C1 segment of cervical spinal cord (tissue), 14 donors: ENCODE measurements around the gene P4HB.

ENCODE experiments used
- DNase-seq, 14 donors: peaks; one replicate each; lab custom pipeline; 2025; lab: John Stamatoyannopoulos, UW

Gene P4HB

DNA sequence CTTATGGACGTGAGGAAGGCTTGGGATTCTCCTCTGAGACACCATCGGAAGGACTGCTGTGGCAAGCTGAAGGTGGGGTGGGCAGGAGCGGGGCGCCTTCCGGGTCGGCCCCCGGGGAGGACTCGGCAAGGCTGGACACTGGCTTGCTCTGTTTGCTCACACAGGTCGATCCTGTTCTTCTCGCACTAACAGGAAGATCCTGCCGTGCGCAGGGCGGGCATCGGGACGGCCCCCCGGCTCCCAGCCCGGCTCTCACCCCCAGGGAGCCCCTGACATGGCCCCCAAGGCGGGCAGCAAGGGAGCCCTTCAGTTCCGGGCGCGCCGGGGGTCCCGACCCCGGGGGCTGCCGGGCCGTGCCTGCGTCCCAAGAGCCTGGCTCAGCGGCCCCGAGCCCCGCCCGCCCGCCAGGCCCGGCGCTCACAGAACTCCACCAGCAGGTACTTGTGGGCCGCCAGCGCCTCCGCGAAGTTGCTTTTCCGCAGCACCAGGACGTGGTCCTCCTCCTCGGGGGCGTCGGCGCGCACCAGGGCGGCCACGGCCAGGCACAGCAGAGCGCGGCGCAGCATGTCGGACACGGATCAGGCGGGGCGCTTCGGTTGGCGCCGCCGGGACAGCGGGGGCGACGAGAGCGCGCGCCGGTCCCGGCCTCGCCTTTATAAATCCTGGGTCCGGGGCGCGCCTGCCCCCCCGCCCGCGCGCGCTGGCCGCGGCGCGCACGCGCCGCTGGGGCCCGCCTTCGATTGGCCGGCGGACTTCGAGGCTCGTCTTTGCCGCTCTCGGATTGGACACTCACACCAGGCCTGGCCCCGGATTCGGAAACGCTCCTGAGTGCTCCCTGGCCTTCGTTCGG, at the start of gene P4HB:
Gene P4HB, minus strand, starts transcription at position 630 of the 850 bp plus-strand sequence. Its CDS starts 64 bp downstream, at position 566.
- no peak for DNase-seq

DNA sequence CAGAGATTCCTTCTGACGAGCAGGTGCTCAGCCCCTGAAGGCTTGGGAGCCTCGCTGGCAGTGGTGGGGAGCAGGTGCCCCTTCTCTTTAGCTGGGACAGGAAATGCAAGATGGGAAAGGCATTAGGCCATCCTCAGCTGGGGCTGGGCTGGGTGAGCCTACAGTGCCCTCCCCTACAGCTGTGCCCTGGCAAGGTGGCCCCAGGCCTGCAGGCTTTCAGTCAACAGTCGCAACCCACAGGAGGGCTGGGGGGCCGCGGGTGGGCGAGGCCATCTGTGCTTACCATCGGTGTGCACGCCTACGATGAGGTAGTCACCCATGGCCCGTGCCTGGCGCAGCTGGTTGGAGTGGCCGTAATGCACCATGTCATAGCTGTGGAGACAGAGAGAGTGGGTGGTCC, 48.9 kb upstream of the P4HB start:
- no peak for DNase-seq

DNA sequence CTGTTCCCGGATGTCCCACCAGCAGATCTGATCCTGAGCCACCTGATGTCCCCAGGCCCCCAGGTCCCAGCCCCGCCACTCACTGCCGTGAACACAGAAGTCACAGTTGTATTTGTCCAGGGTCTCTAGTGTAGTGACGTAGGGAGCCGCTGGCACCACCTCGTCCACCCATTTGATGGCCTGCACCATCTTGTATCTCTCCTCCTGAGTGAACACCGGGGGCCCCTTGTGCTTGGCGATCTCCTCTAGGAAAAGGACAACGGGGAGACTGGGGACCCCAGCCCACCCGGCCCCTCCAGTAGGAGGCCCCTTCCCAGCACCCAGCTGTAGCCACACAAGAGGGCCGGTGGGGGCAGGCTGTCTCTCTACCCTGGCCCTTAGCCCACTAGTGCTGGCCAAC, 48.5 kb upstream of the P4HB start:
- DNase-seq: no peak

DNA sequence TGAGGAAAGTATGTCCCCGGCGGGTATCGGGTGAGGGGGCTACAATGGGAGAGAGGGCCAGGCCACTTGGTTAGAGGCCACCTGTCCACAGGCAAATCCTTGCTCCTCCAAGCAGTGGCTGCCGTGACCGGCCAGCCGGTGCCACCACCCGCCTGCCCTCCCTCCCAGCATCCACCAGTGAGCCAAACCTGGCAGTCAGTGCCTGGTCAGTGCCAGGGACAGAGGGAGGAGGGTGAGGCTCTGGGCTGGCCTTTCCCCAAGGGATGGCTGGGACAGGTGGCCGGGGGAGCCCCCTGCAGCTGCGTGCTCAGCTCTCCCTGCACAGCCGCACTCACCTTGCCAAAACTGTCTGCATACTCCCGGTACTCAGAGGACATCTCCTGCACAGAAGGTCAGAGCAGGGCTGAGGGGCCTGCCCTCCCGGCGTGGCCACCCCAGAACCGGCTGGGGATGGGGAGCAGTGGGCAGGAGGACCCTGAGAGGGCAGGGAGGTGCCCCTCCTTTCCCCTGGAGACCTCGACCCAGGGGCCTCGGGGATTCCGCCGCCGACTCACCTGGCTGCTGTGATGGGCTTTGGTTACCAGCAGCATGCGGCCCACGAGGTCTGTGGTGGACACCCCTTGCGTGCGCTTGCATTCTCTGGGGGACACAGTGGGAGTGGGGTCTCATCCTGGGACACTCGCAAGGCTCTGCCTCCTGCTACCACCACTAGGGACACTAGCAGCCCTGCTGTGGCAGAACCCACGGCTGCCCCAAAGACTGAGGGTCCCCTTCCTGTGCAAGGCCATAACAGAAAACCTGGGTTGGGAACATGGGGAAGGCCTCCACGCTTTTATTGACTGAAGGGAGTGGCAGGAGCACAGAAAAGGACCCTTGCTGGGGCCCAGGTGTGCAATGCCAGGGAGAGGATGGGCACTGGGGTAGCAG, 47.1 kb upstream of the P4HB start:
- DNase-seq: peak in 1 of 14 donors; percentile 85

DNA sequence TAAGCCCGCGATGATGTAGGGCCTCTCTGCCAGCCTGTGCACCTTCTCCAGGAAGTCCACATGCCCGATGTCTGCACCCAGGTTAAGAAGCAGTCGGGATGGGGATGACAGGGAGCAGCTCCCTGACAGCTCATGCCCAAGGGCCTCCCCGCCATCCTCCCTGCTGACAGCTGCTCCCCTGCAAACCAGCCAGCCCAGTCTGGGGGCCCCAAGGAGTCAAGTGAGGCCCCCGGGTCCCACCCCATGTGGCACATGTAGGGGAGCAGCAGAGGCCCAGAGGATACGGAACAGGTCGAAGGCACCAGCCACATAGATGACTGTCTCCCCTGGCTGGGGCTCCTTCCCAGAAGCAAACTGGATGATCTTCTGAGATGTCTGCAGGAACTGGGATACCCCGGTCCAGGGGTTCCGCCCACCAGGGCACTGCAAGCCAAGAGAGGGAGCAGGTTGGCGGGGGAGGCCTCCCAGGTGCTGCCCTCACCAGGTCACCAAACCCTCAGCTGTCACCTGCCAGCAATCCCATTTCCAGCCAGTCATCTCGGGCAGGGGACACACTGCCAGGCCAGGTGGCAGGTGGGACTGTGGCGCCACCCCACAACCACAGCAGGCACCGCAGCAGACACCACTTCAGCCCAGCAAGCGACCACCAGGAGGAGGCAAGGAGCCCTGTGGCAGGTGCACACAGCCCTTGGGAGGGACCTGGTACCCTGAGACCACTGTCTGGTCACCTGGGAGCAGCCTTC, 46.3 kb upstream of the P4HB start:
- no peak for DNase-seq

DNA sequence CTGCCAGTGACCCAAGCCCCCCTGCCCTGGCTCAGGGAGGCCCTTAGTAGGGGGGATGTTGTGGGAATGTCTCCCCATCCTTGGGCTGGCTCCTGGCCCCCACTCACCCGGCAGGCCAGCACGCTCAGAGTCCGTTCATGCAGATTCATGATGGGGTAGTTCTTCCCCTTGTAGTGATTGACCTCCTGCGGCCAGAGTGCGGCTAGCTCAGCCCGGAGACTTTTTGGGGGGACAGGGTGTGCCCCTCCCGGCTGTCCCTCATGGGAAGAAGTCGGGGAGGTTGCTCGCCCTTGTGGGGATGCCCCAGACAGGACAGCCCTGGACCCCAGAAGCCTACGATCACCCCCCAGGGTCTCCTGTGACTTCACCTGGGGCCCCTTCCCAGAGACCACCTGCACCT, 45.7 kb upstream of the P4HB start:
- no peak for DNase-seq

DNA sequence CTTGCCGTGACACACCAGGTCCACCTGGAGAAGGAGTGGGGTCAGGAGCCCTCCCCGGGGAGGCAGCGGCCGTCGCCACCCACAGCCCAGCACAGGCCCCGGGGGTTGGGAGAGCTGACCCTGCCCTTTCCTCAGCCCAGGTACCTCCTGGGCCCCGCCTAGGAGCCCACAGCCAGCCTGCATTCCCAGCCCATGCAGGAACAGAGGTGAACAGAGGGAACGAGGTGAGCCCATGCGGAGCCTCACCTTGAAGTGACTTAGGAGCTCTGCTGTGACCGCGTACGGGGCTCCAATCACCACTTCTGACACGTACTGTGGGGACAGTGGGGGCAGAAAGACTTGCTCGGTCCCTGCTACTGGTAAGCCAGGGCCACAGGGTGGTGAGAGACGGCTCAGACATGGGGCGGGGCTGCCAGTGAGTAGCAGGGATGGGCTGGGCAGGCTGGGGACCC, 45.1 kb upstream of the P4HB start:
- no peak for DNase-seq

DNA sequence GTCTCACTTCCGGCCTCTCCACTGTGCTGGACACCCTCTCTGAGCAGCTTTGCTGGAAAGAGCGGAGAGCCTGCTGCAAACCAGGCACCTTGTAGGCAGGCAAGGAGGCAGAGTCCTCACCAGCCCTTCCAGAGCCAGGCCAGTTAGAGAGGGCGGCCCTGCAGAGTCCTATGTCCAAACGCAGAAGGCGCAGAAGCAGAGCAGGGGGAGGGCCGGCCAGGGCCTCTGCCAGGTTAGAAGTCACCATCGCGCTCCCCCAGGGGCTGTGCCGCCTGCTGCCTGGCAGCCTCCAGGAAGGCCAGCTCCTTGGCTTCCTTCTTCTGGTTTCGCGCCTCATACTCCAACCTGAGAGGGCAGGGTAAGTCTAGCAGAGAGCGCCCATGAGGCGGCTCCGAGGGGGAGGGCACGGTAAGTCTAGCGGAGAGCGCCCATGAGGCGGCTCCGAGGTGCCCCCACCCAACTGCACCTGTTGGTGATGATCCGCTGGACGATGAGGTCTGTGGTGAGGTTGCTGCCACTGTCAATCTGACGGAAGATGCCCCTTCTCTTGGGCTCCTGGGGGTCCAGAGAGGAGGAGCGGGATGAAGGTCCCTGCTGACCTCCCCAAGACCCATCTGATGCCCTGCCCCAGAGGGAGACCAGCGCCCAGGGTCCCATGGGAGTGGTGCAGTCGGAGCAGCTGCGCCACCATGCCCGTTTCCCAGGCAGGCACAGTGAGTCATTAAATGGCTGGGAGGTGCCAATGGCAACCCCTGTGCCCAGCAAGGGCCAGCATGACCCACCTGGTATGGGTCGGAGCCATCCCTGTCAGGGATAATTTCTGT, 44.5 kb upstream of the P4HB start:
- DNase-seq: no peak

DNA sequence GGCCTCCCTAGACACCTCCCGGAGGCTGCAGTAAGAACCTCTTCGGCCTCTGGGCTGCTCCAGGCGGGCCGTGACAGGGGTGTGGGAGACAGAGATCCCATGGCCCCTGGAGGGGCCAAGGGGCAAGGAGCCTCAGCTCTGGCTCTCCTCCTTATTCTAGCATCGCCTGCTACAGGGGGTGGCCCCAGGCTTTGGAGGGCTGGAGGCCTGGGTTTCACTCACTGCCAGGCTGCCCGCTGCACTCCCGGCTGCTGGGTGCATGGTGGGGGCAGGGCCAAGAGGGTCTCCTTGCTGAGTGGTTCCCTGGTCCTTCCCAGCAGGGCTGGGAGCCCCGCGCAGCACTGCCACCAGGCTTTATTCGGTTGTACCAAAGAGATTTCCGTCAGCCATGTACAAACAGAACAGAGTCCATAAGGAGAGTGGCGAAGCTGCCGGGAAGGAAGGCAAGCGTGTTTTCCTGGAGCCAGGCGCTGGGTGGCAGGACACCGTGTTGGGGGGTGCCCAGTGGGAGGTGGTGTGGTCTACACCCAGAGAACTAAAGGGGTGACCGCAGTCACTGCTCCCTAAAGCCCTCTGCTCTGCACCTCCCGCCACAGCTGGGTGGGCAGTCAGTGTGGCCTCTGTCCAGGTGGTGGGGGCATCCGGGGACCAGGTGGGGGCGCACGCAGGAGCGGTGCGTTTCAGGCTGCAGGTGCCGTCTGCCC, 43.7 kb upstream of the P4HB start:
- DNase-seq: no peak

DNA sequence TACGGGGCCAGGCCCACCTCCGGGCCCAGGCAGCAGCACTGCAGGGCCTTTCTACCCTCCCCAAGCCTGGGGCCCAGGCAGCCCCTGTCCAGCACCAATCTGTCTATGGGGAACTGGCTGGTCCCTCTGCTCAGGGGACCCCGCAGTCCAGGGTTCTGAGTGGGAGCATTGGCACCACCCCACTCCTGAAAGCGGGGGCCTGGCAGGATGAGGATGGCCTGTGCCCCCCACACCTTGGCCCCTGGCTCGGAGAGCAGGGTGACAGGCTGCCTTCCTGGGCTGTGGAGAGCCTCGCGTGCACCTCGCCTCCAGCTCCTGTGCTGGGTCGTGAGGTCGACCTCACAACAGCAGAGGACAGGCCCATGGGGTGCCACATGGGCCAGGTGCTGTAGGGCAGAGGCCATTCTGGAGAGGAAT, 43.1 kb upstream of the P4HB start:
- no peak for DNase-seq

DNA sequence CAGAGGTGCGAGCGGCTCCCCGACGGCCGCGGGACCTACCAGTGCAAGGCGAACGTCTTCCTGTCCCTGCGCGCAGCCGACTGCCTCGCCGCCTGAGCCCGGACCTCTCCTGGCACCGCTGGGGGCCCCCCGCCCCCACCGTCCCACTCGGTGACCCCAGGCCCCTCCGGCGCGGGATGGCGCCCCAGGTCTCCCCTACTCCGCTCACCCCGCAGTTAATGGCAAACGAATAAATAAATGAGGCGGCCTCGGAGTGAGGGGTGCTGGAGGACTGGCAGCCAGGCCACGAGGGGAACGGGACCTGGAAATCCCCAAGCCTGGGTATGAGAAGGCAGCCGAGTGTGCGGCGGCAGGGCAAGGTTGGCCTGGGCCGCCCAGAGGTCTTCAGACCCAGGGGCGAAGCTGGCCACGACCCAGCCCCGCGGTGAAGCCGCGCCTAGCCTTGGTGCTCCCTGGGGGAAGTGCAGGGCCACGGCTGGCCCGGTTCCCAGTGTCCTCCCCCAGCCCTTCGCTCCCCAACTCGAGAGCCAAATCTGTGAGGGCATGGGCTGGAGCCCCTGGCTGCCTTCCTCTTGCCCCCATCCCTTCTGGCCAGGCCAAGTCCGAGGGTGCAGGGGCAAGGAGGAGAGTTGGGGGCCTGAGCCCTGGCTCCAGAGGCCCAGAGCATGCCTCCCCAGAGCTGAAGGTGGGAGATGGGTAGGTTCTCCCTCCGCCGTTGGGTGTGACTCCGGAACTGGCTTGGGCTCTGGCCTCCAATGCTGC, 42.5 kb upstream of the P4HB start:
- DNase-seq: no peak

DNA sequence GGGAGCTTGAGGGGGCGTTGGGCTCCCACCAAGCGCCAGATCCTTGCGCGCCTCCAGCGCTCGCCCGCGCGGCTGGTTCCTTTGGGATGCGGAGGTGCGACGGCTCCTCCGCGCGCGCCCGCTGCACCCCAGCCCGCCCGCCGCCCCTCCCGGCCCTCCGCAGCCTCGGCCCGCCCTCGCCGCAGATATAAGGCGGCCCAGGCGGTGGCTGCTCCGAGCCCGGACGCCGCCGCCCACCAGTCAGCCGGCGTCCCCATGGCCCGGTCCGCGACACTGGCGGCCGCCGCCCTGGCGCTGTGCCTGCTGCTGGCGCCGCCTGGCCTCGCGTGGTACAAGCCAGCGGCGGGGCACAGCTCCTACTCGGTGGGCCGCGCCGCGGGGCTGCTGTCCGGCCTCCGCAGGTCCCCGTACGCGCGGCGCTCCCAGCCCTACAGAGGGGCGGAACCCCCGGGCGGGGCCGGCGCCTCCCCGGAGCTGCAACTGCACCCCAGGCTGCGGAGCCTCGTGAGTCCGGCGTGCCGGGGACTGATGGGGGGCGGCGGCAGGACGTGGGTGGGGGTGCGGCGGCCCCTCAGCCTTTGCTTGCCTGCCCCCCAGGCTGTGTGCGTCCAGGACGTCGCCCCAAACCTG, 41.8 kb upstream of the P4HB start, which contains the start of gene NPB:
Gene NPB, plus strand, starts transcription at position 216 of the 630 bp plus-strand sequence. Its CDS starts 40 bp downstream, at position 256.
- DNase-seq: peak in 2 of 14 donors; percentile 22 to 49

DNA sequence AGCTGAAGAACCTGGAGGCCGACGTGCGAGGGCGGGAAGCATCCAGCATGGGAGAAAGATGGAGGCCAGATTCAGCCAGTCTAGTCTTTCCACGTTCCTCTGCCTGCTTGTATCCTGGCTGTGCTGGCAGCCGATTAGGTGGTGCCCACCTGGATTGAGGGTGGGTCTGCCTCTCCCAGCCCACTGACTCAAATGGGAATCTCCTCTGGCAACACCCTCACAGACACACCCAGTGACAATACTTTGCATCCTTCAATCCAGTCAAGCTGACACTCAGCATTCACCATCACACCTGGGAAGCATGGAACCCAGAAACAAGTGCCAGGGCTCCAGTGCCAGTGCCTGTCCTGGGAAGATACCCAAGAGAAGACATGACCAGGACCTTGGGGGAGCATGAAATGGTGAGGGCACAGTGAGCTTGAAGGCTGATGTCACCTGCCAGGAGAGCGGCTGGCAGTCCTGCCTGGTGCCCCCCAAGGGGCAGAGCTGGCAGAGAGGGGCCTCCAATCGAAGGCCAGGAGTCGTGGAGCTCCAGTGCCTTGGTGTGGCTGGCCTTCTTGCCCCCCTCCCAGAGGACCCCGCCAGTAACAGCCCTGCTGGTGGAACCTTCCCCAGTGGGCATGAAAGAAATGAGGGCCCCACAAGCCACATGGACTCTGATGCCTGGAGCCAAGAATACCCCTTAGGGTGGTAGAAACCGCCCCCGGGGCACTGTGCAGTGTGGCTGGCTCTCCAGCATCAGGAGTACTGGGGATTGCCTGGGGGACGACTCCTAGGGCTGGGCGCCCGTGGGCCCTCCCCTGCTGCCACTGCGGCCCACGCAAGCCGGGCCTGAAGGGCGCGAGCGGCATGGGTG, 41.1 kb upstream of the P4HB start:
- DNase-seq: no peak

DNA sequence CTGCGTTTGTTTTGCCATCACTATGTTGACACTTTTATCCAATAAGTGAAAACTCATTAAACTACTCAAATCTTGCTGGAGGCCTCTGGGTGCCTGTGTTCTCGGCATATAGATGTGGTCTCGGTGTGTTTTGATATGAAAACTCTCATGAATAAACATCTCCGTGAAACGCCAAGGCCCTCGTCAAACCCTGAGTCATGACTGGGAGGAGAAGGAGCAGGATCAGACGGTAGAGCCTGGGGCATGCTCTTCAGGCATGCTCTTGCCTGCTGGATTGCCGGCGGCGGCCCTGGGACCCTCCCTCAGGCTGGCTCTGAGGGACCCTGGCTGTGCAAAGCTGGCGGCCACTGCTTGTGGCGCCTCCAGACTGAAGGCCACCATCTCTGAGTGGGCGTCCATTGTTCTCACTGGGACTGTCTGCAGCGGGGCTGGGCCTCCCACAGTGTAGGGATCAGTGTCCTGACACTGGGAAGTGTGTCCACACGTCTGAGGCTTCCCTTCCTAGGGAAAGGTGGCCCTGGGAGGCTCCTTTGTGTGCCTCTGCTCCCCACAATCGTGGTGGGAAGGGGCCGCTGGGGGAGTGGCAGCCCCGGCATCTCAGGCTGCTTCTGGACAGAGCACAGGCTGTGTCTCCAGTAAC, 40.0 kb upstream of the P4HB start:
- no peak for DNase-seq

DNA sequence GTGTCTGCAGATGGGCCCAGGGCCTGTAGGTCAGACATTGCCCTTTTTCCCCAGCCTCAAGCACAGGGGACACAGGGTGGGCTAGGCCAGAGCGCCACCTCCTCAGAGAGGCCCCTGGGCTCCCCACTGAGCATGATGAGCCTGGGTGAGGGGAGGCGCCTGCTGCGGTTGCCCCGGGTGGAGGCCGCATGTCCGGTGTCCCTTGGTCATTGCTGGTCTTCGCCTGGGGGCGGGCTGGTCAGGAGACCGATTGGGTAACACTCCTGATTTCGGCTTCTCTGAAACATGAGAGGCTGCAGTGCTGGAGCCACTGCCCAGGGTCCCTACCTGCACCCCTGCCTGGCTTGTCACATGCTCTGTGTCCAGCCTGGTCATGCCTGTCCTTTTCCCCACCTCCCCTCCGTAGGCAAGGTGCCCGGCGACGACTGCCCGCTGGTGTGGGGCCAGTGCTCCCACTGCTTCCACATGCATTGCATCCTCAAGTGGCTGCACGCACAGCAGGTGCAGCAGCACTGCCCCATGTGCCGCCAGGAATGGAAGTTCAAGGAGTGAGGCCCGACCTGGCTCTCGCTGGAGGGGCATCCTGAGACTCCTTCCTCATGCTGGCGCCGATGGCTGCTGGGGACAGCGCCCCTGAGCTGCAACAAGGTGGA, 39.3 kb upstream of the P4HB start:
- no peak for DNase-seq

DNA sequence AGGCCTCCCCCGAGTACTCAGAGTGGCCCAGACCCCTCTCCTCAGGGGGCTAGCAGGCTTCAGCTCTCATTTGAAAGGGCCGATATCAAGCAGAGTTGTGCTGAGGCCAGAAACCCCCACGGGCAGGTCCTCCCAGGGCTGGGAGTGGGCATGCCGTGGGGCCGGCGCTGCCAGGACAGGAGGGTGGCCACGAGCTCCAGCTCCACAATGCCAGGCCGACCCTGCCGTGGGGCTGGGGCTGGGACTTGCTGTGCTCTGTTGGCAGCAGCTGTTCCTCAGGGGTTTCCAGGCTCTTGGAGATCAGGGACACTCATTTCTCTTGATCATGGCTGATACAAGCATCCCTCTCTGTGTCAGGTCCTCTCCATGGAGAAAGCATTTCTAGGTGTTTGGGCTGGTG, 38.5 kb upstream of the P4HB start:
- no peak for DNase-seq
